ENCODE measurements around the gene PNMA6F.

GRCh38 chrX:153327561-153327960 lies 6.0 kb upstream of the PNMA6F start:
- TF ChIP-seq, protein P1, sequence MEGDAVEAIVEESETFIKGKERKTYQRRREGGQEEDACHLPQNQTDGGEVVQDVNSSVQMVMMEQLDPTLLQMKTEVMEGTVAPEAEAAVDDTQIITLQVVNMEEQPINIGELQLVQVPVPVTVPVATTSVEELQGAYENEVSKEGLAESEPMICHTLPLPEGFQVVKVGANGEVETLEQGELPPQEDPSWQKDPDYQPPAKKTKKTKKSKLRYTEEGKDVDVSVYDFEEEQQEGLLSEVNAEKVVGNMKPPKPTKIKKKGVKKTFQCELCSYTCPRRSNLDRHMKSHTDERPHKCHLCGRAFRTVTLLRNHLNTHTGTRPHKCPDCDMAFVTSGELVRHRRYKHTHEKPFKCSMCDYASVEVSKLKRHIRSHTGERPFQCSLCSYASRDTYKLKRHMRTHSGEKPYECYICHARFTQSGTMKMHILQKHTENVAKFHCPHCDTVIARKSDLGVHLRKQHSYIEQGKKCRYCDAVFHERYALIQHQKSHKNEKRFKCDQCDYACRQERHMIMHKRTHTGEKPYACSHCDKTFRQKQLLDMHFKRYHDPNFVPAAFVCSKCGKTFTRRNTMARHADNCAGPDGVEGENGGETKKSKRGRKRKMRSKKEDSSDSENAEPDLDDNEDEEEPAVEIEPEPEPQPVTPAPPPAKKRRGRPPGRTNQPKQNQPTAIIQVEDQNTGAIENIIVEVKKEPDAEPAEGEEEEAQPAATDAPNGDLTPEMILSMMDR (IDR thresholded peaks at IDR 0.05; ENCODE audit: low read length): no peak
- TF ChIP-seq EZH2 (IDR thresholded peaks at IDR 0.05; ENCODE audit: borderline replicate concordance, low read length): no peak

Measured in OCI-LY1 (cell line).